K562 (cell line): ENCODE measurements around the gene C11orf52. TPM values are rescaled to one million over a fixed set of nuclear protein-coding genes. Genes with fewer than 3 reads are reported as not detected.

Source experiments
- BHLHE40 ChIP-seq: IDR thresholded peaks from 2 replicates; pipeline ENCODE4 v1.6.1; 2011; ENCODE audit warnings: low read length, improper control_type of control experiment
- CREBBP ChIP-seq: IDR thresholded peaks from one replicate; pipeline ENCODE4 v1.6.1; 2012; ENCODE audit warnings: low read depth, mild to moderate bottlenecking, control low read depth, inconsistent platforms, low read length
- E2F8 ChIP-seq: fragments of 450-650 bp; IDR thresholded peaks from 2 replicates; pipeline ENCODE4 v1.7.1; 2018; ENCODE audit warnings: mild to moderate bottlenecking, low read depth; ENCODE audit not compliant: partially characterized antibody
- FOSL1 ChIP-seq: fragments of 200-800 bp; sonication (Bioruptor generic); conservative IDR thresholded peaks from 2 replicates; pipeline ENCODE4 v1.6.1; 2016; ENCODE audit warnings: missing genetic modification characterization, missing compliant biosample characterization
- GTF2E2 ChIP-seq: fragments of 200-800 bp; sonication (Bioruptor generic); IDR thresholded peaks from 2 replicates; pipeline ENCODE4 v1.6.1; 2016; ENCODE audit warnings: missing genetic modification characterization, missing compliant biosample characterization
- JUNB ChIP-seq: fragments of 450-650 bp; formaldehyde crosslinking; conservative IDR thresholded peaks from 2 replicates; pipeline ENCODE4 v1.4.0; 2020; ENCODE audit warnings: mild to moderate bottlenecking
- KAT8 ChIP-seq: fragments of 450-650 bp; IDR thresholded peaks from 2 replicates; pipeline ENCODE4 v1.6.1; 2016; ENCODE audit warnings: low read depth, mild to moderate bottlenecking
- KLF13 ChIP-seq: fragments of 450-650 bp; IDR thresholded peaks from 2 replicates; pipeline ENCODE4 v1.6.1; 2016; ENCODE audit warnings: missing genetic modification characterization, low read depth, mild to moderate bottlenecking, missing compliant biosample characterization, moderate library complexity, borderline replicate concordance
- L3MBTL2 ChIP-seq: fragments of 450-650 bp; IDR thresholded peaks from 2 replicates; pipeline ENCODE4 v1.6.1; 2016; ENCODE audit warnings: mild to moderate bottlenecking, moderate library complexity
- MTA1 ChIP-seq: fragments of 450-650 bp; IDR thresholded peaks from 2 replicates; pipeline ENCODE4 v1.6.1; 2017; ENCODE audit warnings: borderline replicate concordance
- NBN ChIP-seq: fragments of 450-650 bp; IDR thresholded peaks from 2 replicates; pipeline ENCODE4 v1.6.1; 2016; ENCODE audit warnings: low read depth, mild to moderate bottlenecking
- PML ChIP-seq: IDR thresholded peaks from 2 replicates; pipeline ENCODE4 v1.6.1; 2012; ENCODE audit warnings: low read length, inconsistent platforms
- SRSF7 ChIP-seq: fragments of 200-400 bp; formaldehyde crosslinking; optimal IDR thresholded peaks from 2 replicates; pipeline ENCODE3; 2017; ENCODE audit warnings: mild to moderate bottlenecking, low read depth, low read length
- TARDBP ChIP-seq: fragments of 450-650 bp; IDR thresholded peaks from 2 replicates; pipeline ENCODE4 v1.6.1; 2016
- ZFP30 ChIP-seq: fragments of 250-450 bp; sonication (Bioruptor Pico); IDR thresholded peaks from 2 replicates; pipeline ENCODE4 v1.8.0; 2022; ENCODE audit warnings: moderate library complexity, mild to moderate bottlenecking, inconsistent platforms, borderline replicate concordance
- ZNF318 ChIP-seq, 2 experiments: fragments of 450-650 bp; IDR thresholded peaks; 2 replicates each; pipeline ENCODE4 v1.6.1; 2016; ENCODE audit warnings: mild to moderate bottlenecking in 2 of 2, borderline replicate concordance in 1 of 2, low read depth in 1 of 2, moderate library complexity in 1 of 2
- polyA plus RNA-seq, 8 experiments: library from polyadenylated mRNA; depleted of rRNA in 4 of 8; stranded (reverse) in 5 of 8; unstranded in 3 of 8; fragments of >200 nt; fragmentation: Nextera tagmentation in 2 of 8; fragmentation: Illumina TruSeq in 1 of 8; extraction: Ambion mirVana in 2 of 8; extraction: Trizol in 1 of 8; gene quantifications; 2 replicates each; pipeline versions ENCODE4 v1.2.1 to v1.2.3, GENCODE V29; 2011 to 2014; ENCODE audit warnings: inconsistent platforms in 1 of 8, missing spikeins in 1 of 8
- total RNA-seq, 7 experiments: library from RNA; depleted of rRNA in 6 of 7; stranded (reverse); fragments of >200 nt in 6 of 7; fragmentation: Illumina TruSeq in 2 of 7; extraction: Trizol in 2 of 7; gene quantifications; 2 replicates each; pipeline versions ENCODE4 v1.2.1 to v1.2.3, GENCODE V29; 2011 to 2021; ENCODE audit warnings: low replicate concordance in 1 of 7

C11orf52 gene
- total and polyA plus RNA-seq, 9 of the 15 experiments (the other 6 are each of a cell fraction or from before 2014, with no cell fraction given): 0.29 to 2.9 (median 1.0) TPM

GRCh38 chr11:111878849-111879636 is 39.7 kb upstream of the C11orf52 start, which contains the start of the genes CFAP68 and FDXACB1 (continued):
- peak; percentile 39; the same call in 1 of the 2 replicates for TF ChIP-seq KLF13 (tag)
- TF ChIP-seq CREBBP: no peak
- peak; percentile 67 for TF ChIP-seq PML
- TF ChIP-seq MTA1: peak; percentile 99
- TF ChIP-seq TARDBP: peak; percentile 94
- TF ChIP-seq NBN: peak; percentile 98
- TF ChIP-seq FOSL1 (tag): peak; percentile 81
- TF ChIP-seq L3MBTL2: peak; percentile 76; the same call in 1 of the 2 replicates
- TF ChIP-seq JUNB (CRISPR knock-in tag): no peak
- TF ChIP-seq ZFP30: no peak
- peak; percentile 93 for TF ChIP-seq E2F8
- peak; percentile 33 for TF ChIP-seq BHLHE40
- peak; percentile 90 for TF ChIP-seq GTF2E2
- no peak for TF ChIP-seq KAT8
- peak in 1 of 2 experiments; percentile 59; a peak in 1 of 4 replicates for TF ChIP-seq ZNF318 (IDR thresholded peaks at IDR 0.05; ENCODE audit: borderline replicate concordance in 1 of 2, low read depth in 1 of 2)
- TF ChIP-seq SRSF7: no peak
